Activated CD4-positive, alpha-beta T cell treated with anti-CD3 and anti-CD28 coated beads, Interleukin-2, amount 10 ng/mL, durations not matched to agents 24 days and 14 days (primary cell): Measurements from ENCODE around the gene COLQ. TPM values are rescaled to one million over a fixed set of nuclear protein-coding genes. Genes with fewer than 3 reads are reported as not detected.
A peak's percentile ranks its signal among the peaks of the same experiment; 100 is the strongest.

Experiments used
- DNase-seq: peaks from one replicate; pipeline ENCODE4 v3.0.0; 2022
- H3K27ac Mint-ChIP-seq: one replicate; pipeline ENCODE4 v1.8.0; 2022; ENCODE audit warnings: mild to moderate bottlenecking, mixed read lengths
- H3K27me3 Mint-ChIP-seq: one replicate; pipeline ENCODE4 v1.8.0; 2022; ENCODE audit warnings: mixed read lengths
- H3K36me3 Mint-ChIP-seq: one replicate; pipeline ENCODE4 v1.8.0; 2022; ENCODE audit warnings: low read depth, mild to moderate bottlenecking, mixed read lengths
- H3K4me1 Mint-ChIP-seq: one replicate; pipeline ENCODE4 v1.8.0; 2021; ENCODE audit warnings: mixed read lengths
- H3K4me3 Mint-ChIP-seq: one replicate; pipeline ENCODE4 v1.8.0; 2022; ENCODE audit warnings: mild to moderate bottlenecking, moderate library complexity, mixed read lengths
- H3K9me3 Mint-ChIP-seq: one replicate; pipeline ENCODE4 v1.8.0; 2021; ENCODE audit warnings: mixed read lengths
- intact Hi-C: fragments of 100-400 bp; cut with micrococcal nuclease; formaldehyde crosslinking; loops from one replicate; pipeline ENCODE4 v1.15.1; 2023
- total RNA-seq: library from RNA; stranded (reverse); gene quantifications from 2 replicates; pipeline ENCODE4 v1.2.3, GENCODE V29; 2022

Gene COLQ
- total RNA-seq, 1 donor from 2014 or later, result 1.7 TPM

DNA sequence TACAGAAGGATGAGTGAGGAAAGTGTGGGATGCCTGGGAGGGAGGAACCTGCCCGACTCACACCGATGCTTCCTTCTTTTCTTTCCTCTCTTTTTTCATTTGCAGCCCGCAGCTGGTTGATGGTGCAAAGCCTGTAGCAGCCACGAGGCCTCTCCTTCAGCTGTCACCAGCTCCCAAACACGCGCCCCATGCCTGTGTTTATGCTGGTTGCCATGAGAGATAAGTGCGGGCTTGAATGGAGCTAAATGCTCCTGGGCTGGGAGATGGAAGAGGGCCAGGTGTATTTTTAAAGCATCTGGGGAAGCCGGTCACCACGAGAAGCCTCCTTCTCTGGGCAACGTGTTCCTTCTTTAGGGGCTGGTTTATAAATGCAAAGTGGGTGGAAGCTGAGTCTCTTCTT, 9.3 kb downstream of the COLQ start:
- Mint-ChIP-seq H3K4me3 (no peak overlapping the region), H3K9me3 (no peaks in the 10 kb centered on the region), H3K36me3 (no peaks in the 10 kb centered on the region), H3K27me3 (no peaks in the 10 kb centered on the region), H3K4me1 (peaks cover 7% of the 10 kb centered on the region), H3K27ac (no peak overlapping the region)
- DNase-seq, result no peak
- intact Hi-C loops, result no loop called here

DNA sequence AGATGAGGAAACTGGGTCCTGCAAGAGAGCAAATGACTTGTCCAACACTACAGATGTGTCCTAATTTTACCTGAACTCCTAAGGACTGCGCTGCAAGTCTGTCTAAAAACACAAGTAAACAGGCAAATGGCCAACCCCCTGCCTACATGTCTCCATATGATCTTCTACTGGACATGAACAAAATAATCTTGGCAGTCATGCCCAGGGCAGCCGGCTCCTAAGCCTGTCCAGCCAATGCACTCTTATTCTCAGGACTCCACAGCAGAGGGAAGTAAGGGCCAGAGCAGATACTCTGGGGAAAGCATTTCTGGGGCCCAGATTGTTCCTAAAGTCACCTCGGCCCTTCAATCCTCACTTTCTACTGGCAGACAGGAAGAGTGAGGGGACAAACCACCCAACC, 10.3 kb downstream of the COLQ start:
- Mint-ChIP-seq H3K4me1 (peaks cover 7% of the 10 kb centered on the region), H3K27me3 (no peaks in the 10 kb centered on the region), H3K36me3 (no peaks in the 10 kb centered on the region), H3K4me3 (no peak overlapping the region), H3K27ac (no peak overlapping the region), H3K9me3 (no peaks in the 10 kb centered on the region)
- no peak for DNase-seq
- intact Hi-C loops, result no loop called here

DNA sequence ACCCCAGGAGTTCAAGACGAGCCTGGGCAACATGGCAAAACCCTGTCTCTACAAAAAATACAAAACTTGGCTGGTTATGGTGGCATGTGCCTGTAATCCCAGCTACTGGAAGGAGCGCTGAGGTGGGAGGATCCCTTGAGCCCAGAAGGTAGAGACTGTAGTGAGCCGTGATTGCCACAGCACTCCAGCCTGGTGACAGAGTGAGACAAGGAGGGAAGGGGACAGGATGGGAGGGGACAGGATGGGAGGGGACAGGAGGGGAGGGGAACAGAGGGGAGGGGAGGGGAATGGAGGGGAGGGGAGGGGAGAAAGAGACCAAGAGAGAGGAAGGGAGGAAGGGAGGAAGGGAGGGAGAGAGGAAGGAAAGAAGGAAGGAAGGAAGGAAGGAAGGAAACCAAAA, 11.0 kb downstream of the COLQ start:
- Mint-ChIP-seq H3K4me3 (no peak overlapping the region), H3K27ac (no peak overlapping the region), H3K4me1 (peaks cover 7% of the 10 kb centered on the region), H3K27me3 (no peaks in the 10 kb centered on the region), H3K36me3 (no peaks in the 10 kb centered on the region), H3K9me3 (no peaks in the 10 kb centered on the region)
- intact Hi-C loops, result no loop called here
- DNase-seq, result no peak

DNA sequence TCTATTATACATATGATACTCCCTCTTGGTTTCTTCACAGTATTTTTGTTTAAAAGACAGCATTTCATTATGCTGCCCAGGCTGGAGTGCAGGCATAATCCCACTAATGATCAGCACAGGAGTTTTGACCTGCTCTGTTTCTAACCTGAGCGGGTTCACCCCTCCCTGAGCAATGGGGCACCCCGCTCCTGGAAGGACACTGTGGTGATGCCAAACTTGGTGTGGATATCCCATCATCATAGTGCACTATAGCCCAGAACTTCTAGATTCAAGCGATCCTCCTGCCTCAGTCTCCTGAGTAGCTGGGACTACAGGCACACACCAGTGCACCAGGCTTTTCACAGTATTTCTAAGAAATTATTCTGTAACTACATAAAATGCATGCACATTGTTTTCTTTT, 14.9 kb downstream of the COLQ start:
- Mint-ChIP-seq H3K9me3 (no peaks in the 10 kb centered on the region), H3K4me3 (no peak overlapping the region), H3K27me3 (no peaks in the 10 kb centered on the region), H3K27ac (no peak overlapping the region), H3K4me1 (peaks cover 5% of the 10 kb centered on the region), H3K36me3 (no peaks in the 10 kb centered on the region)
- no peak for DNase-seq
- intact Hi-C loops, result no loop called here

DNA sequence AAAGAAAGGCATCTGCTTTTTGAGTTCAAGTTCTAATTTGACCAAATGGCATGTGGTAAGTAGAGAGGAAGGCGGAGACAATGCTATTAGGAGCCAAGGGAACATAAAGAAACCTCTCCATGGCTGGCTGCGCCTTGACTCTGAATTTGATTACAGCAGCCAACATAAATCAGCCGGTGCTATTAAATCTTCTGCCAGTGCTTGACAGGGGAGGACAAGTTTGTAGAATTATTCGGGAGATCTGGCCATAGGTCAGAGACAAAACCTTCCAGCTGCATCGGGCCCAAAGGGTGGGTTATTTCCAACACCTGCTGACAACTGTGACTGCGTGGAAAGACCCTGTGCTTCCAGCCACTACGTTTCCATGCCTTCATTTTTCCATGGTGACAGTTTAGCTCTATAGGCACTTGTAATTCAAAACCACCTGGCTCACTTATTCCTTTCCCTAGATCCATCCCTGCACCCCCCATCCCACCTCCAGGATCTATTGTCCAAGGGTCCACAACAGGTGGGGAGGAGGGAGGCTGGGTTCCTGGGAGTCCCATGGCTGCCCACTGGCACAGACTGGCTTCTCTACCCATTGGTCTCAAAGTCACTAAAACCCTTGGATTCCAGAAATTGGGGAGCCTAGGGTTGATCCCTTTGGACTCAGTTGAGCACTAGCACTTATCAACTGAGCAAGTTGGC, 15.9 kb downstream of the COLQ start:
- intact Hi-C loops, result no loop called here
- Mint-ChIP-seq H3K4me3 (no peak overlapping the region), H3K9me3 (no peaks in the 10 kb centered on the region), H3K27me3 (no peaks in the 10 kb centered on the region), H3K27ac (no peak overlapping the region), H3K4me1 (peaks cover 13% of the 10 kb centered on the region), H3K36me3 (no peaks in the 10 kb centered on the region)
- DNase-seq, result no peak

DNA sequence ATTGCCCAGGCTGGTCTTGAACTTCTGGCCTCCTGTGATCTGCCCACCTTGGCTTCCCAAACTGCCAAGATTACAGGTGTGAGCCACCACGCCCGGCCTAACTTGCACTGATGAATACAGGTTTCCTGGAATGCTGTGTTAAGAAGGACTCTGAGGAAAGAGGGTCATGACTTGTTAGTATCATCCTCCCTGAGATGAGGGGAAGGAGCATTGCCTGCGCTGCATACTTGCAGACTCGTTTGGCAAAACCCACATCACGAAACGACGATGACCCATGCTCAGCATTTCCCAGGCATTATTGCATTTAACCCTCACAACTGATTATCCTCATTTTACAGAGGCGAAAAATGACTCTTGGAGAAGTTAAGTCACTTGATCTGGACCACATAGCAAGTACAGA, 18.9 kb downstream of the COLQ start:
- no peaks in the 10 kb centered on the region for H3K36me3 Mint-ChIP-seq
- H3K4me1 Mint-ChIP-seq, result peaks cover 32% of the 10 kb centered on the region
- intact Hi-C loops, result no loop called here
- no peak overlapping the region for H3K27ac Mint-ChIP-seq
- no peak overlapping the region for H3K4me3 Mint-ChIP-seq
- DNase-seq, result no peak
- H3K27me3 Mint-ChIP-seq, result no peaks in the 10 kb centered on the region
- H3K9me3 Mint-ChIP-seq, result no peaks in the 10 kb centered on the region

DNA sequence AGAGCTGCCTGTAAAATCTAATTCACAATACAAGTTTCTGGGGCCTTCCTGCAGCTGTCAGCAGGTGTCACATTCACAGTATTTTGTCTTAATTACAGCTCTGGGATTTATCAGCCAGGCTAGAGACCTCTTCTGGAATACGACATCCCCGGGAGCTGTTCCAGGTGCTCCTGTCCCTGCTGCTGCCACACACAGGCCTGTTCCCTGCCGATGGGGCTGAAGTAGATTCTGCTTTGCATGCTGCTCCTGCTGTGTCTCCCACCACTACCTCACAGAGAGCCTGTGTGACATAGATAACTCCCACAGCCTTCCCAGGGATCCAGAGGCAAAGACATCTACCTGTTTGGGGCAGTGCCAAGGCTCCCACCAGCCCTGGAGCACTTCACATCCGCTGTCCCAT, 20.4 kb downstream of the COLQ start:
- Mint-ChIP-seq H3K27ac (no peak overlapping the region), H3K36me3 (no peaks in the 10 kb centered on the region), H3K27me3 (no peaks in the 10 kb centered on the region), H3K9me3 (no peaks in the 10 kb centered on the region), H3K4me3 (no peak overlapping the region), H3K4me1 (peaks cover 38% of the 10 kb centered on the region)
- DNase-seq, result no peak
- intact Hi-C loops, result loop anchor here (2.0 kb wide), 1 partner anchor 74 kb away; the partner anchor contains the start of genes EAF1 and METTL6

DNA sequence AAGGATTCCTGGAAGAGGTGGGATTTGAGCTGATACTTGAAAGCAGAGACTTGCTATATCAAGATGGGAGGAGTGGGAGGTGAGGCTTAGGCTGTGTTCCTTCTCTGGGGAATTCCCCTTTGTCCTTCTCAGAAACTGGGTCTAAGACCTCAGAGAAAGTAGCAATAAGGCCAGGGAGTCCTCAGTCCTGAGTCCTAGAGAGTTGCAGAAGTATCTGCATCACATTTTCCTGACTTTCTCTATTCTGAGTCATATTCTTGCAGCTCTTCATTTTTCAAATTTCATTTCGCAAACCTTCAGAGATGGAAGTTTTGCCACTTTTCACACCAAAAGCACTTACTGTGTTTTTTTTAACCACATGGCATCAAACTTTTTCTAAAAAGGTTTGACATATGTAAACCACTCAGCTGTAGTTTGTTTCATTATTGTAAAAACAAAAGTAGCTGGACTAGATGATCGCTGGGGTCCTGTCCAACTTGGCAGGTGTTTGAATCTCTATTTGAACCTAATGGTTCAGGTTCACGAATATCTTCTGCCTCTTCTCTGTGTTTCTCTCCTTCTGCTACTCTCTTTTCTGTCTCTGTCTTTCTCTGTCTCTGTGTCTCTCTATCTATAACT, 21.3 kb downstream of the COLQ start:
- no peaks in the 10 kb centered on the region for H3K36me3 Mint-ChIP-seq
- H3K27me3 Mint-ChIP-seq, result no peaks in the 10 kb centered on the region
- no peak for DNase-seq
- H3K9me3 Mint-ChIP-seq, result no peaks in the 10 kb centered on the region
- intact Hi-C loops, result loop anchor here (1.0 to 2.0 kb wide), 3 partner anchors 35 to 73 kb away; partner anchors contain the start of genes EAF1 and METTL6
- H3K4me1 Mint-ChIP-seq, result peaks cover 40% of the 10 kb centered on the region
- peak overlapping the region; percentile 17 for H3K27ac Mint-ChIP-seq
- peak overlapping the region; percentile 3 for H3K4me3 Mint-ChIP-seq

DNA sequence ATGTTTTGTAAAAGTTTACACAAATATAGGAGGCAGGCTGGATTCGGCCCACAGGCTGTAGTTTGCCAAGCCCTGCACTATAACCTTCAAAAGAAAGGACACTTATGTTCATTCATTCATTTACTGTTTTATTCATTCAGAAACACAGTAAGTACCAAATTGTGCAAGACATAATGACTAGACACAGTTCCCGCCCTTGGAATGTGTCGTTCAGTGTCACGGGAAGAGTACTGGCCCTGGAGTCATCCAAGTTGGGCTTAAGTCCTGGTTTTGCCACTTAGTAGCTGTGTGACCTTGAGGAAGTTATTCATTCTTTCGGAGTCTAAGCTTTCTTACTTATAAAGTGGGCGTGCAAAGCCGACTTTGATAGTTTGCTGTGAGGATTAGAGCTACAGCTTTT, 22.0 kb downstream of the COLQ start:
- DNase-seq, result no peak
- Mint-ChIP-seq H3K27me3 (no peaks in the 10 kb centered on the region), H3K36me3 (no peaks in the 10 kb centered on the region), H3K9me3 (no peaks in the 10 kb centered on the region), H3K27ac (no peak overlapping the region), H3K4me3 (no peak overlapping the region), H3K4me1 (peaks cover 40% of the 10 kb centered on the region)
- intact Hi-C loops, result no loop called here

DNA sequence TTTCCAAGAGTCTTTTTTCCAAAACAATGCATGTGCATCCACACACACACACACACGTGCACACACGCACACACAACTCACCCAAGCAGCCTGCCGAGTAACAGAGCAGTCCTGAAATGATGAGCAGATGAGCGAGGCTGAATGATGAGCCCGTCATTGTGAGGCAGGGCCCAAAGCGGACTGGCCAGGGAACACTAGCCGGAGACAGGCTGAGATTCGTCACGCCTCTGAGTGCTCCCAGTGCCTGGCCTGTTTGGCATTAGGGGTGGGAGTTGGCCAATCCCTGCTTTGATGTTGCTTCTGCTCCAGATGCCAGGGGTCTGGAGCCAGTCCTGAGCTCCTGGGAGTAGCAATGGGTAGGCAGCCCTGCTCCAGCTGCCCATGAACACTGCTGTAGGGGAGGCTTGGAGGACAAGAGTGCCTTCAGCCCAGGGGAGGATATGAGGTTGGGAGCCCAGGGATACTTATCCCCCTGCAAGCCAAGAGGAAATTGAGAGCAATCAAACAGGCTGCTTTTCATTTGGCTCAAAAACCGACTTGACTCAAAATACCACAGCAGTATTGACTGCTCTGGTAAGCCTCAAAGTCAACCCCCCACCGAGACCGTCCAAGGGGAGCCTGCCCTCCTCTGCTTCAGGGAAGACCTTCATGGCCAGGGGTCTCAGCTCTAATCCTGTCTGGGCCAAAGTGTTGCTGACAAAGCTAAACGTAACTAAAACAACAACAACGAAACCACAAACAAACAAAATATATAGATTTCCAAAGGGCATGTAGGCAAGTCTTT, 22.9 kb downstream of the COLQ start:
- H3K9me3 Mint-ChIP-seq, result no peaks in the 10 kb centered on the region
- no peak overlapping the region for H3K4me3 Mint-ChIP-seq
- DNase-seq, result no peak
- no peak overlapping the region for H3K27ac Mint-ChIP-seq
- H3K27me3 Mint-ChIP-seq, result peaks cover 2% of the 10 kb centered on the region
- no peaks in the 10 kb centered on the region for H3K36me3 Mint-ChIP-seq
- H3K4me1 Mint-ChIP-seq, result peaks cover 45% of the 10 kb centered on the region
- intact Hi-C loops, result no loop called here

DNA sequence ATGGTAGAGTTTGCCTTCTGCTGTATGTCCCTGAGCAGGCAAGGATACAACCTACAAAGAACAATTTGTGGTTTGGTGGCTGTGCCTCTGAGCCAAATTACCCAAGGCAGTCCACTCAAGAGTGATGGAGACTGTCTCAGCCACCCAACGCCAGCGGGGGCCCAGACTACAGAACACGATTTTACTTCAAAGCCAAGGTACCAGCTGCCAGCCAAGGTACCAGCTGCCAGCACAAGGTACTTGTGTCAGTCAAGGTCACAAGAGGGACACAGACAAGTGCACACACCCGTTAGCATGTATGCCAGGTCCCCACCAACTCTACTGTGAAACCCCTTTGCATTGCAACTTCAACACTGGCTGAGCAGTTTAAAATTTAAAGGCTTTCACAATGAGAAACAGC, 23.5 kb downstream of the COLQ start:
- Mint-ChIP-seq H3K27me3 (peaks cover 2% of the 10 kb centered on the region), H3K4me3 (no peak overlapping the region), H3K36me3 (no peaks in the 10 kb centered on the region), H3K9me3 (no peaks in the 10 kb centered on the region), H3K27ac (no peak overlapping the region), H3K4me1 (peaks cover 45% of the 10 kb centered on the region)
- intact Hi-C loops, result no loop called here
- no peak for DNase-seq

DNA sequence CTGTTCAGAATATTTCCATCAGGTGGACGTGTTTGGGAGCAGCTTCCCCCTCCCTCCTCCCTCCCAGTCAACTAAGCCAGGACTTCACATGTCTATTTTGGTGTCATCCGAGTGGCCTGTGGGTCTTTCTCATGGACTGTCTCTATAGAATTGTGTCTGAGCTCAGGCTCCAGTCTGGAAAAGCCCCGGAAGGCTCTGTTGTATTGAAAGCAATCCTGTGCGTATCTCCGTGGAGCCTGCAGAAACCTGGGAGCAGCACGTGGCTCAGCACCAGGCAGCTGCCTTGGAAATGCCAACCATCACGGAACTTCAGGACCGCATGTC, 25.2 kb downstream of the COLQ start:
- H3K4me1 Mint-ChIP-seq, result peaks cover 40% of the 10 kb centered on the region
- H3K36me3 Mint-ChIP-seq, result no peaks in the 10 kb centered on the region
- H3K4me3 Mint-ChIP-seq, result no peak overlapping the region
- peaks cover 2% of the 10 kb centered on the region for H3K27me3 Mint-ChIP-seq
- H3K9me3 Mint-ChIP-seq, result no peaks in the 10 kb centered on the region
- DNase-seq, result no peak
- intact Hi-C loops, result no loop called here
- H3K27ac Mint-ChIP-seq, result no peak overlapping the region

DNA sequence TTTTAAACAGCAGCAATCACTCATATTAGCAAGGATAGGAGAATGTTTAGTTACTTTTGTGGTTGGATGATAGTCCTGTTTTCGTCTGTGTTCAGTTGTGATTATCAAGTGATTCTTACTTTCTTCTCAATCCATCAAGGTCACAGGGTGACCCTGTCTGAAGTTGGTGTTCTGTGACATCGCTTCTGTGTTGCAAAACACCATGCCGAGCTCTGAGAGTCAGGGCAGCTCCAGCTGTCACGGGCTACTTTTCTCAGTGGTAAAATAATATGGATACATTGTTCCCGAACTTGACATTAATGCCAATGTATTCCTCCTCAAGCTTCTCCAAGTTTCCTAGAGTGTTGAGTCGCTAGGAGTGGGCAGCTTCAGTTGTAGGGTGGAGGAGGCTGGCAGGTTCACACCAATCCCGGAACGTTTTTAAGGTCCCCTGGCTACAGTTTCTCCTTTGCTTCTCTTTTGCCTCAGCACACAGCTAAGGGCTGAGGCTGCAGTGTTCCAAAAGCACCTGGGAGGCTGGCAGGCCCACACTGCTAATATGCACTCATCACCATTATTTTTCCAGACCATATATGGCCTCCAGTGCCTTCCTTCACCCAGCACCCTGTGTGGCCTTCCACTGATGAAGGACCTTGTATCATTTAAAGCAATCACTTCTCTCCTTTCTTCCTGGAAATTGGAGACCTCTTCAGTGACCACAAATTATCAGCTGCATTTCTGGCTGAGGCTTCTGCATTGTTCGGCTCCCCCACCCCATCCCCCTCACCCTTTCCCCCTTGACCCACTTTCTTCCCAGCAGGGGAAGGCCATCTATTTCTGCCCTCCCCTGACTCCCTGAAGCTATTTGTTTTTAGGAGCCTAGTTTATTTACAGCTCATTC, 25.8 kb downstream of the COLQ start:
- Mint-ChIP-seq H3K4me3 (no peak overlapping the region), H3K27me3 (peaks cover 2% of the 10 kb centered on the region), H3K36me3 (no peaks in the 10 kb centered on the region), H3K4me1 (peaks cover 35% of the 10 kb centered on the region), H3K9me3 (no peaks in the 10 kb centered on the region), H3K27ac (no peak overlapping the region)
- intact Hi-C loops, result no loop called here
- no peak for DNase-seq

DNA sequence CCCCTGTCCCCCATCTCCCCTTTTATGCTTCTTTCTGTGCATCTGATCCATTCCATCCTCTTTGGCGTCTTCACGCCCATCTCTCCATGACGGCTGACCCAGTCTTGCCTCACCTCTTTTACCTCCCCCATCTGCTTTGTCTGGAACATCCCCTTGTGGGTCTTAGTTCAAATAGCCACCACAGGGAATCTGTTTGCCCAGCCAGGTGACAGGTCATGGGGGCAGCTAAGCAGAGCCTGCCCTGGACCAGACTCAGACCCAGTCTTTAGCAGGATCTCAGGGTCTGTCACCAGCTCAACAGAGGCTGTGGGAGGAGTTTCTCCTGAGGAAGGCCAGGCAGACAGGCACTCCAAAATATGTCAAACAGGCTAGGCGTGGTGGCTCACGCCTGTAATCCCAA, 28.1 kb downstream of the COLQ start:
- DNase-seq, result no peak
- no peaks in the 10 kb centered on the region for H3K36me3 Mint-ChIP-seq
- H3K9me3 Mint-ChIP-seq, result no peaks in the 10 kb centered on the region
- intact Hi-C loops, result no loop called here
- no peak overlapping the region for H3K4me3 Mint-ChIP-seq
- H3K4me1 Mint-ChIP-seq, result peaks cover 17% of the 10 kb centered on the region
- H3K27me3 Mint-ChIP-seq, result peaks cover 2% of the 10 kb centered on the region
- H3K27ac Mint-ChIP-seq, result no peak overlapping the region
